ENCODE results near the gene ATP5PB.

The ATP5PB gene, protein sequence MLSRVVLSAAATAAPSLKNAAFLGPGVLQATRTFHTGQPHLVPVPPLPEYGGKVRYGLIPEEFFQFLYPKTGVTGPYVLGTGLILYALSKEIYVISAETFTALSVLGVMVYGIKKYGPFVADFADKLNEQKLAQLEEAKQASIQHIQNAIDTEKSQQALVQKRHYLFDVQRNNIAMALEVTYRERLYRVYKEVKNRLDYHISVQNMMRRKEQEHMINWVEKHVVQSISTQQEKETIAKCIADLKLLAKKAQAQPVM

DNA sequence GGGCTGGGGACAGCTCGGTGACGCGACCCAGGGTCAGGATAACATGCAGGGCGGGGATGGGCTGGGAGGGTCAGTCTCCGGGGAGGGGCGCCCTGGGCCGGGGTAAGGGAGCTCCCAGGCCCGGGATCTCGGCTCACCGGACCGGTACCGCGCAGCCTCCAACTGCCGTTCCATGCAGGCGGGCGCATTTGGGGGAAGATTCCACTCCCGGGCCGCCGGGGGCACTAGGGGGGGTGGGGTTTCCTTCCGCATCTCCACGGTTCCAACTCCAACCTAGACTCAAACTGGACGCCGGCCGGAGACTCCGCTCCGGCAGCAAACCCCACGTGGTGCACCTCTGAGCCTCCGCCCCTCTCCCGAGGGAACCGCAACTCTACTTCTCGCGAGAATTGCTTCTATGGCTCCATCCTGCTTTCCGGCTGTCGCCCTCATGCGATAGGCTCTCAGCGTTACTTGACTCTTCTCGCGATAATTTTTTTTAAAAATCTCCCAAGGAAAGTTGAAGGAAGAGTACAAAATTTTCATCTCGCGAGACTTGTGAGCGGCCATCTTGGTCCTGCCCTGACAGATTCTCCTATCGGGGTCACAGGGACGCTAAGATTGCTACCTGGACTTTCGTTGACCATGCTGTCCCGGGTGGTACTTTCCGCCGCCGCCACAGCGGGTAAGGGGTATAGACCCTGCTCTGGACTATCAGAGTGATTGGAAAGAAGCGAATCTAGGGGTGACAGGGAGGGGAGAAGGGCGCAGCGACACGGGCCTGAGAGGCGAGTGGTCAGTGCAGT, at the start of gene ATP5PB, which contains the start of gene WDR77:
Gene ATP5PB, plus strand, starts transcription at position 547 of the 785 bp plus-strand sequence. Its CDS starts 78 bp downstream, at position 625.
Gene WDR77, minus strand, starts transcription at position 339 of the 785 bp plus-strand sequence. Its CDS starts 87 bp downstream, at position 252.
- peak; percentile 100 for DNase-seq (ENCODE audit: low spot score)

DNA sequence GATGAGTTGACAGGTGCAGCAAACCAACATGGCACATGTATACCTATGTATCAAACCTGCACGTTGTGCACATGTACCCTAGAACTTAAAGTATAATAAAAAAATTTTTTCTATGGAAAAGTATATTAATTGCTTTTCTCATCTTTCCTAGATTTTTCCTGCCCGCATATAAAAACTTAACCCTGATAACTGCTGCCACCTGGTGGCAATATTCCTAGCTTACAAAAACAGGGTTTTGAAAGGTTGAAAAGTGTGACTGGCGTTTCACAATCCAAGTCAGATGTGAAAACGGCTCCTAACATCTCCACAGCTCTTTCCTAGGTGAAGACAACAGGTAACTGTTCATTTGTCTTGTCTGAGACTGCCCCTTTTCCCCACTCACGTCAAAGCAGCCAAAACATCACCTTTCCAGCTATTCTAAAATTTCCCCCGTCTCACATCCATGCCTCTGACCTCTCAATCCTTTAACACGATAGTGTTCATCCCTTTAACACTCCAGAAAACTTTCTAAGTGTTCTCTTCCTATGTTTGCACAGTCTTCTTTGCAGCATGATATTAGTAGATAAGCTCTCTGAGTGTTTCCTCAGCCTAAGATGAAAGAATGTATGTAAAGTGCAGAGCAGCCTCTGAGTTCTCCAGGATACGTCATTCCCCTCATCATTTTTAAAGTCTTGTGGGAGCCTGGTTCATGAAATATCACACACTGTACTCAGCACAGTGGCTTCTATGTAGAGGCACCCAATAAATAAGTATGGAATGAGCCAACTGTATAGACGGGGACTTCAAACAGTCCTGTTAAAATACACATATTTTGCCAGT, 49.3 kb upstream of the ATP5PB start:
- DNase-seq (ENCODE audit: low spot score) = peak; percentile 42

DNA sequence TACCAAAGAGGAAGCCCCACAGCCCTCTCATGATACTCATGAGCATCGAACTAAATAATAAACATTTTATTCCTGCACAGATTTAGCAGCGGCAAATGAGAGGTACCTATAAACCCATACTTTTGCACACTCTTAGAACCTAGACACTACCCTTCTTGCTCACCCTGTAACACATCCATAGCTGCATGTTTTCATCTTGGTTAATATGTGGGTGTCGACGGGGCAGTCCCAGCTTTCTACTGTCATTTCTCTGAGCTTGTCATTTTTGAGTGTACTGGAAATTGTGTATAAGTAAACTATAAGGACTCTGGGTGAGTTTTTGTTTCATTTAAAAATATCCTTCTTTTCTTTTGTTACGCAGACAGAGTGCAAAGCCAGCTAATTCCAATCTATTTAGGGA, 47.2 kb upstream of the ATP5PB start:
- DNase-seq (ENCODE audit: low spot score) = no peak

DNA sequence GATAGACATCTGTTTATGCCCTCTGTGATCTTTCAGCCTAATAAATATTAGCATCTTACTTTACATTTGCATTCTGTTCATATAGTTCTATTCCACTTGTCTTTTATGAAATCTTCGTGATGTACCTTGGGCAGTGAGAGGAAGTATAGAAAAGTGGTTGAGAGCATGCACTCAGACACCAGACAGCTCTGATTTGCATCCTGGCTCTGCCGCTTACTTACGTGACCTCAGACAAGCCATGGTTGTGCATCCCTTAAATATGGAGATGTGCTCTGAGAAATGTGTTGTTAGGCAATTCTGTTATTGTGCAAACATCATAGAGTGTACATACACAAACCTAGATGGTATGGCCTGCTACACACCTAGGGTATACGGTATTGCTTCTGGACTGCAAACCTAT, 44.7 kb upstream of the ATP5PB start:
- DNase-seq (ENCODE audit: low spot score) = no peak

DNA sequence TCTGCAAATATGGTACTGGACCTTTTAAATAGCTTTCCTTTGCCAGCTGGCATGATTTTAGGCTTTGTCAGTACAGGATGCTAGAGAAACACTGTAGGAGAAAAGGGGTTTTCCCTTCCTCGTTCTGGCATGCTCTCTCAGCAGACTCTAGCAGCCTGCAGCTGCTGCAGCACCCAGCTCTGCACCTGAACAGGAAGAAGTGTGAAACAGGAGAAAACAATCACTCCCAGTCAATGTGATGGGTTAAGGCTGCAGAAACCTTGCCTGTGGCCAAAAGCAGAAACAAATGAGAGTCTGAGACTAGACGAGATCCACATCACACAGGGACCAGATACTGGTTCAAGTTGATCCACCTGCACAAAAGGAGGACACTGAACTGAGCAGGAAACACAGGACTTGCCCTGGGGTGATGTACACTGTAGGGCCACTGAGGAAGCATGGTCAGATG, 42.9 kb upstream of the ATP5PB start:
- DNase-seq (ENCODE audit: low spot score) = peak; percentile 64

DNA sequence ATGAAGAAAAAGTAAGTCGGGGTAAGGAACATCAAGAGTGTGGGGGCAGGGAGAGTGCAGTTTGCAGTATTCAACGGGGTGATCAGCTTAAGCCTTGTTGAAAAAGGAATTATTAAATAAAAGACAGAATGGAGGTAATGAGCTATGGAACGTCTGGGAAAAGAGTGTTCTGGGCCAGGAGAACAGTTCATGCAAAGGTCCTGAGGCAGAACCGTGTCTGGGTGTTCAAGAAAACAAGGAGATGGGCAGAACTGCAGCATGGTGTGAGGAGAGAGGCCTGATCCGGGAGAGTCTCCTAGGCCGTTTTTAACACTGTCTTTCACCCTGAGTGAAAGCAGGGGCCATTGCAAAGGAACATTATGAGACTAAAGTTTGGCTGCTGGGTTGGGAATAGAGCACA, 42.0 kb upstream of the ATP5PB start:
- DNase-seq (ENCODE audit: low spot score) = no peak

DNA sequence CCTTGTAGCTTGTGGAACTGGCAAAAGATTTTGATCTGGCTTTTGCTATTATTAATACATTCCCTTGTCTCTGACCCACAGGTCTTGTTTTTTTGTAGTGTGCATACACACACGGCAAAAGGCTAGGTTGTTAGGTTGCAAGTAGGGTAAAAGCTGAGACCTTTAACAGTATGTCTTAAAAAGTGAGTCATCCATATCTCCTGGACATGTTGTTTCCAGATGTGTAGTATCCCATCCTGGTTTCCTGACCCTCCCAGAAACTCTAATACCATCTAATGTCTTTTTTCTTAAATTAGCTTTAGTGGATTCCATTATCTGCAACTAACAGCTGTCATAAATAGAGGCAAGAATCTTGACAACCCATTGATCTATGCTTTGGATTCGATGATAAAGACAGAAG, 36.4 kb upstream of the ATP5PB start:
- no peak for DNase-seq (ENCODE audit: low spot score)

DNA sequence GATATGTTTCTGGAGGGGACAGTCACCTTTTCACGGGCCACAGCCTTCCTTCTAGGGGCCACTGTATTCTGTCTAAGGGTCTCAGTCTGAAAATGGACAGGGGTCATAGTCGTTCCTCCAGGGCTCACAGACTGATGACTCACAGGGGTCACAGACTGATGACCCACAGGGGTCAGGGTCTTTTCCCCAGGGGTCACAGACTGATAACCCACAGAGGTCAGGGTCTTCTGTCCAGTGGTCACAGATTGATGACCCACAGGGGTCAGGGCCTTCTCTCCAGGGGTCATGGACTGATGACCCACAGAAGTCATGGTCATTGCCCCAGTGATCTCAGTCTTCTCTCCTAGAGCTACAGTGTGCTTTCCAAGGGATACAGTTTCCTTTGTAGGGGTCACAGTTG, 34.5 kb upstream of the ATP5PB start:
- no peak for DNase-seq (ENCODE audit: low spot score)

DNA sequence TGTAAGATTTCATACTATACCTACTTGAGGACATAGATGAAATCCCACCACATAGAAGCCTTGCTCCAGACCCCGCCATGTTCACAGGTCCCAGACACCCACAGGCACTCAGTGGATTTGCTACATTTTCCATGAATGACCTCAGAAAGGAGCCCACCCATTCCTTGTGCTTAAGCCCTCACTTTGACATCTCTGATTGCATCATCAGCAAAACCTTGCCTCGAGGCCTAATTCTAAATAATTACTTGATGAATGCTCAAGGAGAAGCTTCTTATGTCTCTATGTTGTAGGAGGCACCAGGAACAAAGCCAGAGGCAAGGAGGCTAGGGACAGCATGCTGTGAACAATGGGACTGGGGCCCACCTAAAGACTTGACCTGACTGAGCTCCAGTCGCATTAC, 33.8 kb upstream of the ATP5PB start:
- DNase-seq (ENCODE audit: low spot score) = no peak

DNA sequence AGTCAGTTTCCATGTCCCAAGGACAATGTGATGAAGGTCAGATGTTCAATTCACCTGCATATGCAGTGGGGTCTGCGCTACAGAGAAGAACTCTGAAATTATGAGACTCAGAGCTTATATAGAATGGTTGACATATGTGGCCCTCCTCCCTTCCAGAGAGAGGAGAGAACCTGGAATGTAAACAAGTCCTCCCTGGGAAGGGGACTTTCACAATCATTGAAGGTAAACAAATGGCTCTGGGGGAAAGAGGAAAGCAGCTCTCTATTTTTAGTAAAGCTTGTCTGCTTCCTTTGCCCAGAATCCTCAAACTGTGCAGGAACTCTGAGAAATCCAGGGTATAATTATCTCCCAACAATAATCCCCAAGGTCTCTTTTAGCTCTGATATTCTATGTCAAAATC, 31.5 kb upstream of the ATP5PB start:
- no peak for DNase-seq (ENCODE audit: low spot score)

DNA sequence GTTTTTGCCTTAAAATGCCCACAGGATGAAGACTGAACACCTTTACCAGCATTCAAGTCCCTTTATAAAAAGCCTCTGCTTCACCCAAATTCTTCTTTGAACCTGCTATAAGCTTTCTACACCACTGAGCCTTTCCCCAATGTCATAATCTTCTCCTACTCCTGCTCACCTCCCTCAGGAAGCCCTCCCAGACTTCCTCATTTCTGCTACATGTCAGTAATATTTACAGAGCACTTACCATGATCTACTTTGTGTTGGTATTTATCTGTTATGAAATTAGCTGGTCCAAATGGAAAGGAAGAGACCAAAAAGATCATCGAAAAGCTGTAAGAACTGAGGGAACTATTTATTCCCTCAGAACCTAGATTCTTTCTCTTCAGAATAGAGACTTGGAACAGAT, 30.2 kb upstream of the ATP5PB start:
- DNase-seq (ENCODE audit: low spot score) = no peak

DNA sequence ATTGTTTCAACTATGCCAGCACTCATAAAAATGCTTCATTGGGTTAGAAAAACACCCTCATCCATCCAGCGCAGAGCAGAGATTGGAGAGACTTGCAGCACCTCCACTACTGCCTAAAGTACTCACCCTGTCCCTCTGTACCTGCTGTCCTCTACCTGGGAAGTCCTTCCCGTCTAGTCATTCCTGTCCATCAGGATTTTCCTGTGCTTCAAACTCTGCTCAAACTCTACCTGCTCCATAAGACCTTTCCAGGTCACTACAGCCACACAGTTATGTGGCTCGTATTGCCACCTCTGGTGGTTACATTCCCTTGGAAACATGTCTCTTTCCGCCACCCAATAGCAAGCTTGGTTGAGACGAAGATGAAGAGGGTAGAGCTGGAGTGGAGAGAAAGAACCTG, 28.9 kb upstream of the ATP5PB start:
- DNase-seq (ENCODE audit: low spot score) = no peak

DNA sequence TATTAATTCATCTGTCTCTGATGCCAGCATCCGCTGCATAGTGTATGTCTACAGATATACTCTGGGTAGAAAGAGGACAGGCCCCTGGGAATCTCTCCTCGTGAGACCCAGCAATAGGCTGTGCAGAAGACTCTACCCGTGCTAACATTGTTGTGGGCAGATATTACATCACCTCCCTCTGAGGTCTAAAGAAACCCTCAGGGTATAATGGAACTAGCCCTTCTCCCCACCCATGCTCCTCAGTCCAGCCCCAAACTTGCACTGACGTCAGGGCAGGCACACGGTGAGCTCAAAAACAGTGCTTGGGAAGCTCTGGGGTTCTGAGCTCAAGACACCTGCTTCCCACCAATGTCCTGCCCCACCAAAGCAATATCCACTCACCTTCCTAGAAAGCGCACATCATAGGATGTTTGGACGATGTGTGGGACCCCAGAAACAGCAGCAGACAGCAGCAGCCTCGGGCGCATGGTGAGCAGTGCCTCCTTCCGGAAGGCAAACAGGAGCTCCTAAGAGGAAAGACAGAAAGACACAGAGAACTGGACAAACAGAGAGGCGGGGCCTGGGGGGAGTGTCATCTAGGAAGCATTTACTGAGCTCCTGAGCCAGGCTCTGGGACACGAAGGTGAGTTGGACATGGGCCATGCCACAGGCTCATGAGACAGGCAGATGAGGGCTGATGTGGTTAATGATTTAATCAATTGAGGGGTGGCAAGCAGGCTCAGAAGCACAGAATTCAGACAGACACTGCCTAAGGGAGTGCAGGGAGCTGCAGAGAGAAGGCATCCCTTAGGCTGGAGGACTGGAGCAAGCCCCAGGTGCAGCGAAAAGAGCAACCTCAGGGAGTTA, 26.5 kb upstream of the ATP5PB start:
- DNase-seq (ENCODE audit: low spot score) = peak; percentile 98

DNA sequence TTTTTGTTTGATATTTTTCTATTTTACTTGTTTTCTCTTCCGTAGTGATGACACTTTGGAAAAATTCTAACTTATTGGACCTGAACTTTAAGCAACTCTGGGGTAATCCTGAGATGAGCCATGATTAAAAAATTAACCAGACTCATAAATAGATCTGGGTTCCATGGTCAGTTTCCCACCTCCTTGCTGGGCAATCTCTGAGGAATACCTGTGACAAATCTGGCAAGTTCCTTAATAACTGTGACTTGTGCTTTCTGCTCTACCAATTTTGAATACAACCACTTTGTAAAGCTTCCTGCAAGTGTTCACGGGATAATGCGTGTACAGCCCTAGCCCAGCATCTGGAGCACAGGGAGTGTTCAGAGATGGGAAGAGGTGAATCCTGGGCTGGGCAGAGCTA, 25.0 kb upstream of the ATP5PB start:
- peak; percentile 84 for DNase-seq (ENCODE audit: low spot score)

DNA sequence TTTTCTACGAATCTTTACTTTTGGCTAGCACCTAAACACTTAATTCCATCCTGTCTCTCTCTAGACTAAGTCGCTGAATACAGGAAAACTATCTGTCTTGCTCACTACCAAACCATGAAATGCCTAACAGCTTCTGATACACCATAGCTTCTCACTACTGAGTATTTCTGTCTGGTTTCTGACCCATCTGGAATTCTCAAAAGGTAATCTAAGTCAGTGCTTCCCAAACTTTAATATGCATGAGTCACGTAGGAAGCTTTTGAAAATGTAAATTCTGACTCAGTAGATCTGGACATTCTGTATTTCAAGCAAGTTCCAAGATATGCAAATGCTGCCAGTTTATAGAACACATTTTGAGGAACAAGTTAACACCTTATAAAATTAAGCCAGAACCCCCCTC, 12.5 kb upstream of the ATP5PB start:
- DNase-seq (ENCODE audit: low spot score) = peak; percentile 3

DNA sequence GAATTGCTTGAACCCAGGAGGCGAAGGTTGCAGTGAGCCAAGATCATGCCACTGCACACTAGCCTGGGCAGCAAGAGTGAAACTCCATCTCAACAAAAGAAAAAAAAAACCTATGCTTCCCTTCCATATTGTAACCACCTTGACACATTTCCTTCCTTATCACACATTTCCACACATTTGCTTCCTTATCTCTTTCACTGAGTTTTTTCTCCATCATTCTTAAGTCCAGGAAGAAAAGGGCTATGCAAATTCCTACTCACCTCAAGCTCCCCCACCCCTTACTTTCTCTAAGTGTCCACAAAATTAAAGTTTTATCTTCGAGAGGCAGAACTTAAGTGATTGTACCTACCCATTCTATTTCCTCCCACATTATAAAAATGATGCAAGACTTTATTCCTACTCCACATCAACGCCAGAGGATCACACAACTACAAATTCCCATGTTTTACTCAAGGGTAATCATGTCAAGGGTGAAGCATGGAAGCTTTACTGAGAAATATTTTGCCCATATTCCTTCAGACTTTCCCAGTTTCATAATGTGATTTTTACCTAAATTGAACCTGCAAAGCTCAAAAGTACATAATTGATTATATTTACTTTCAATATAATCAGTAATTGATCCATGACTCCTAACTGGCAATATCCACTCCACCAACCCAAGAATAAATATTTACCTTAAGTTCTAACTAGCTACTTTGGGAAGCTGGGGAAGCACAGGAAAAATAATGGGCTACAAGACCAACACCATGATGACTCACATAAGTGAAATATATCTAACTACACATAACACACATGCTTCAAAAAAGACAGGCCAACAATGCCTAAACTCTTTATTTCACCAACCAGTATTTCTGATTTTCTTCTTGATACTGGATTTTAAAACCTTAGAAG, 9.6 kb upstream of the ATP5PB start:
- DNase-seq (ENCODE audit: low spot score) = no peak

DNA sequence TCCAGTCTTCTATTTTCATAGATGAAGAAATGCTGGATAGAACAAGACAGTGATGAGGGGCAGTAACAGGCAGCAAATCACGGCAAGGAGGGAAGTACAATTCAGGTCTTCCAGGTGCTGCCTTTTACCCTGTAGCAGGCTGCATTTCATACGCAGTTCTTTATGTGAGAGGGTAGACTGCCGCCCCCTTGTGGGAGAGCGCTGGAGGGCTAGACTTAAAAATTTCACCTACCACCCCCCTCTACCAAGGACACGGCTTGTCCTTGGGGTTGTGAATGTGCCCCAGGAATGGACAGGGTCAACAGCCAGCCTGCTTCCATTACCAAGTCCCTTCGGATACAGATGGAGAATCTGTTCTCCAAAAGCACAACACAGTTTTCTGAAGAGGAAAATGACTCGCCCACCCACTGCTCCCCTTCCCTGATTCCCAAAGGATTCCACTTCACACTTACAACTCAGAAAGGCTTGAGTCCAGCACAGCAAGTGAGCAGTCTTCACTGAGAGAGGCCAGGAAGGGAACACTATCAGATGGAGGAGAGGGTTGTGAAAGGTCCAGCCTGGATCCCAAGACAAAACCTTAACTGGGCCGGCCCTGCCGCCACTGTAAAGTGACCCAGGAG, 7.6 kb upstream of the ATP5PB start:
- peak; percentile 26 for DNase-seq (ENCODE audit: low spot score)

DNA sequence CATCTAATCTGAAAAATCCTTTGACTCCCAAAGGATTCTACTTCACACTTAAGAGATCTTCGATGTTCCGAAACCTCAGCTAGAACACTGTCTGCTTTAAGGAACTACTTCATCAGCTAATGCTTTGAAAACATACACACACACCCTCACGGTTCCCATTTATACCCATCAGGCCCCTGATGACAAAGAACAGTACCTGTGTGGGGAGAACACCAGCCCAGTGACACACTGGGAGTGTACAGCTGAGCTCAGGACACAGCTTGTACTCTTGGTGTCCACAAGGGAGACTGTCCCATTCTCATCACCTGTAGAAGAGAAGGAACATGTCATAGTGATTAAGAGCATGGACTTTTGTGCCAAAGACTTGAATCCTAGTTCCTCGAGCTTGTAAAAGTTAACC, 6.8 kb upstream of the ATP5PB start:
- no peak for DNase-seq (ENCODE audit: low spot score)

DNA sequence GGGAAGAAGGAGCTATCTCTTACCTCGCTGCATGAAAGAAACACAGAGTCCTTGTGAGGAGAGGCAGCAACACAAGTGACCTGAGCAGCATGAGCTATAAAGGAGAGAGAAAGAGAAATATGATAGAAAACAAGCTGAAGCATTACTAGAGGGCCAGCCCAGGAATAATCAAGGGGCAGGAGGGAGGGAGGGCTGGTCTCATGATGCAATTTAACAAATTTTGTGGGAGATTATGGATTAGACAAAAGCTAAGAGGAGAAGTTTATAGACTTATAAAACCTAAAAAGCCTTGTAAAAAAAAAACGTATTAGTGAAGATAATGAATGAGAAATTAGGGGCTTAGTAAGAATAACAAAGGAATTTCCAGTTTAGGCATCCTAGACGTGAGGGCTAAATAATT, 5.2 kb upstream of the ATP5PB start:
- DNase-seq (ENCODE audit: low spot score) = no peak

DNA sequence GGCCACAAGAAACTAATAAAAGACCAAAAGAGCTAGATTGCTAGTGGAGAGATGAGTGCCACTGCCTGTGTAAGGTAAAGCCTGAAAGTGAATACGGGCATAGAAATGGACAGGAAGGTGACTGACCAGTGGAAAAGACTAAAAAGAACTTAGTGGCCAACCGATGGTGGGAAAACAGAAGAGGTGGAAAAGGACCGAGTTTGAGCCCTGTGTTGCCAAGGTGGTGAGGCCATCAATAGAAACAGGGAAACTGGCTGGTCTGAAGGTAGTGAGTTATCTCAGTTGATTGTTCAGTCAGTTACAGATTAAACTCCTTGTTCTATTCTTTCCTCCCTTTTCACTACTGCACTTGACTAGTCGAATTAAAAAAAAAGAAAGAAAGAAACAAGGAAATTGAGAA, 2.7 kb upstream of the ATP5PB start:
- no peak for DNase-seq (ENCODE audit: low spot score)

Measured in kidney tubule cell (primary cell).